ENCODE results near the gene PPDPF. TPM values are rescaled to one million over a fixed set of nuclear protein-coding genes. Genes with fewer than 3 reads are reported as not detected.

The PPDPF gene
- polyA plus RNA-seq, 1 donor from 2014 or later: 95.1 TPM

DNA sequence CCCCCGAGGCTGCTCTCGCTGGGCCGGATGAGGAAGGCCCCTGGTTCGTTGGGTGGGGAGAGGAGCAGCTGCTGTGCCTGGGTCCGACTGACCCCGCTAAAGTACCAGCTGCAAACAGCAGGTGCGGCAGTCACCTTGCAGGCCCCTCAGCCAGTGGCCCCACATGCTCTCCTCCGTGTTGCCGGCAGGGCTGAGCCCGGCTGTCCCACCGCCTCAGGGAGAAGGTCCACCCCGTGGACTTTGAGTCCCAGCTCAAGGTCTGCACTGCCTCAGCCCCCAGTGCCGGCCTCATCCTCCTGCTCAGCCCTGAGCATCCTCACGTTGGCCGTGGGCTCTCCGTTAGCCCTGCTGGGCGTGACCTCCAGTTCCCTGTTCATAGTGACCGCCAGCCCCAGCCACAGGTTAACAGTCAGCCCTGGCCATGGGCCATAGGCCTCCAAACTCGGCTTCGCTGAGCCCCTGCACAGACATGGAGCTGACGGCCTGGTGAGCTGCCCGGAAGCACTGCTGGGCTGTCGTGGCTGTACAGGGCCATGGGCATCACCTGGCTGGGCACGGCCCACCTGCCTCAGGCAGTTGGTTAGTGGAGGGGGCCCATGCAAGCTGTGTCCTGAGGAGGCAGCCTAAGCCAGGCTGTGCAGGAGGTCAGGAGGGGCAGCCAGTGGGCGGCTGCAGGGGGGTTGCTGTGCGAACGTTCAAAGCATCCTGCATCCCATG, 23.8 kb downstream of the PPDPF start:
- H3K79me2 ChIP-seq (replicated peaks; ENCODE audit: insufficient read depth, low read length): no peaks in the 10 kb centered on the region
- no peaks in the 10 kb centered on the region for H3K36me3 ChIP-seq (ENCODE audit: insufficient read depth, low read length)
- H3F3A ChIP-seq (ENCODE audit: insufficient read depth, low read length, poor library complexity, severe bottlenecking): no peaks in the 10 kb centered on the region
- H3K9ac ChIP-seq (ENCODE audit: low read length): no peak overlapping the region
- H3K9me2 ChIP-seq (ENCODE audit: insufficient read depth, low read length): no peaks in the 10 kb centered on the region
- H3K9me3 ChIP-seq (ENCODE audit: low read length): no peaks in the 10 kb centered on the region
- TF ChIP-seq EZH2 (IDR thresholded peaks at IDR 0.05; ENCODE audit: borderline replicate concordance, insufficient read depth, low read length, poor library complexity, severe bottlenecking) (no peak), POLR2AphosphoS5 (IDR thresholded peaks at IDR 0.05) (no peak), TAF1 (IDR thresholded peaks at IDR 0.05; ENCODE audit: low read depth) (no peak), SMC3 (conservative IDR thresholded peaks at IDR 0.05; ENCODE audit: poor library complexity) (no peak), MXI1 (conservative IDR thresholded peaks at IDR 0.05; ENCODE audit: poor library complexity, severe bottlenecking) (no peak), EP300 (conservative IDR thresholded peaks at IDR 0.05; ENCODE audit: poor library complexity, severe bottlenecking) (no peak), RAD21 (conservative IDR thresholded peaks at IDR 0.05) (no peak)
- TF ChIP-seq, protein P1, sequence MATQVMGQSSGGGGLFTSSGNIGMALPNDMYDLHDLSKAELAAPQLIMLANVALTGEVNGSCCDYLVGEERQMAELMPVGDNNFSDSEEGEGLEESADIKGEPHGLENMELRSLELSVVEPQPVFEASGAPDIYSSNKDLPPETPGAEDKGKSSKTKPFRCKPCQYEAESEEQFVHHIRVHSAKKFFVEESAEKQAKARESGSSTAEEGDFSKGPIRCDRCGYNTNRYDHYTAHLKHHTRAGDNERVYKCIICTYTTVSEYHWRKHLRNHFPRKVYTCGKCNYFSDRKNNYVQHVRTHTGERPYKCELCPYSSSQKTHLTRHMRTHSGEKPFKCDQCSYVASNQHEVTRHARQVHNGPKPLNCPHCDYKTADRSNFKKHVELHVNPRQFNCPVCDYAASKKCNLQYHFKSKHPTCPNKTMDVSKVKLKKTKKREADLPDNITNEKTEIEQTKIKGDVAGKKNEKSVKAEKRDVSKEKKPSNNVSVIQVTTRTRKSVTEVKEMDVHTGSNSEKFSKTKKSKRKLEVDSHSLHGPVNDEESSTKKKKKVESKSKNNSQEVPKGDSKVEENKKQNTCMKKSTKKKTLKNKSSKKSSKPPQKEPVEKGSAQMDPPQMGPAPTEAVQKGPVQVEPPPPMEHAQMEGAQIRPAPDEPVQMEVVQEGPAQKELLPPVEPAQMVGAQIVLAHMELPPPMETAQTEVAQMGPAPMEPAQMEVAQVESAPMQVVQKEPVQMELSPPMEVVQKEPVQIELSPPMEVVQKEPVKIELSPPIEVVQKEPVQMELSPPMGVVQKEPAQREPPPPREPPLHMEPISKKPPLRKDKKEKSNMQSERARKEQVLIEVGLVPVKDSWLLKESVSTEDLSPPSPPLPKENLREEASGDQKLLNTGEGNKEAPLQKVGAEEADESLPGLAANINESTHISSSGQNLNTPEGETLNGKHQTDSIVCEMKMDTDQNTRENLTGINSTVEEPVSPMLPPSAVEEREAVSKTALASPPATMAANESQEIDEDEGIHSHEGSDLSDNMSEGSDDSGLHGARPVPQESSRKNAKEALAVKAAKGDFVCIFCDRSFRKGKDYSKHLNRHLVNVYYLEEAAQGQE (IDR thresholded peaks at IDR 0.05; ENCODE audit: borderline replicate concordance): no peak
- TF ChIP-seq, protein P2, sequence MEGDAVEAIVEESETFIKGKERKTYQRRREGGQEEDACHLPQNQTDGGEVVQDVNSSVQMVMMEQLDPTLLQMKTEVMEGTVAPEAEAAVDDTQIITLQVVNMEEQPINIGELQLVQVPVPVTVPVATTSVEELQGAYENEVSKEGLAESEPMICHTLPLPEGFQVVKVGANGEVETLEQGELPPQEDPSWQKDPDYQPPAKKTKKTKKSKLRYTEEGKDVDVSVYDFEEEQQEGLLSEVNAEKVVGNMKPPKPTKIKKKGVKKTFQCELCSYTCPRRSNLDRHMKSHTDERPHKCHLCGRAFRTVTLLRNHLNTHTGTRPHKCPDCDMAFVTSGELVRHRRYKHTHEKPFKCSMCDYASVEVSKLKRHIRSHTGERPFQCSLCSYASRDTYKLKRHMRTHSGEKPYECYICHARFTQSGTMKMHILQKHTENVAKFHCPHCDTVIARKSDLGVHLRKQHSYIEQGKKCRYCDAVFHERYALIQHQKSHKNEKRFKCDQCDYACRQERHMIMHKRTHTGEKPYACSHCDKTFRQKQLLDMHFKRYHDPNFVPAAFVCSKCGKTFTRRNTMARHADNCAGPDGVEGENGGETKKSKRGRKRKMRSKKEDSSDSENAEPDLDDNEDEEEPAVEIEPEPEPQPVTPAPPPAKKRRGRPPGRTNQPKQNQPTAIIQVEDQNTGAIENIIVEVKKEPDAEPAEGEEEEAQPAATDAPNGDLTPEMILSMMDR (IDR thresholded peaks at IDR 0.05; ENCODE audit: poor library complexity, severe bottlenecking): no peak
- no peak overlapping the region for H2AFZ ChIP-seq (ENCODE audit: low read depth, low read length)
- no peaks in the 10 kb centered on the region for H3K27me3 ChIP-seq (ENCODE audit: insufficient read depth, low read depth, low read length)
- H3K4me2 ChIP-seq (ENCODE audit: low read length): no peak overlapping the region
- H3K4me3 ChIP-seq (ENCODE audit: low read length): no peak overlapping the region
- no peaks in the 10 kb centered on the region for H4K20me1 ChIP-seq (ENCODE audit: insufficient read depth)
- no peak overlapping the region for H3K27ac ChIP-seq (ENCODE audit: low read length)

DNA sequence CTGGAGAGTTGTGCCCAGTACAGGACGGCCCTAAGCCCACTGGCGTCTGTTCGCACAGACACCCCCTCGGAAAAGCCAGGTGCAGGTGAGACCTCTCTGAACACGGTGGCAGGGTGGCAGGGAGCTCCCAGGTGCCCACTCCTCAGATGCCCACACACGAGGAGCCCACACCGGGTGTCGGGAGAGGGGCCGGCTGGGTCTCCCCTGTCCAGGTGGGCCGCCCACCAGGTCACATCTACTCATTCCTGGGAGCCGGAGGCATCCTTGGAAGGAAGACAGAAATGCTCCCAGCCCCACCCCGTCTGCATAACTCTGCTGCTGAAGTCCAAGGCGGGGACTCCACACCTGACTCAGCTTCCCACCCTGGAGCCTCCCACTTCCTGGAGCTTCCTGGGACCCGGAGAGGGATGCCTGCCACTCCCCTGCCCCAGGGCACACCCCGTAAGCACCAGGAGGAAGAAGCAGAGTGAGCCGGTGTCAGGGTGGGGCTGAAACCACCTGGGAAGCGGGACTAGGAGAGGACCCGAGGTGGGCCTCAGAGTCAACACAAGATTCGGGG, 24.5 kb downstream of the PPDPF start:
- Histone ChIP-seq H3K79me2 (replicated peaks; ENCODE audit: insufficient read depth, low read length) (no peaks in the 10 kb centered on the region), H3K27ac (ENCODE audit: low read length) (no peak overlapping the region), H3K9me3 (ENCODE audit: low read length) (no peaks in the 10 kb centered on the region), H3K9me2 (ENCODE audit: insufficient read depth, low read length) (no peaks in the 10 kb centered on the region), H3K4me3 (ENCODE audit: low read length) (no peak overlapping the region), H3K27me3 (ENCODE audit: insufficient read depth, low read depth, low read length) (no peaks in the 10 kb centered on the region), H3K36me3 (ENCODE audit: insufficient read depth, low read length) (no peaks in the 10 kb centered on the region), H2AFZ (ENCODE audit: low read depth, low read length) (no peak overlapping the region), H3K4me2 (ENCODE audit: low read length) (no peak overlapping the region), H4K20me1 (ENCODE audit: insufficient read depth) (no peaks in the 10 kb centered on the region), H3K9ac (ENCODE audit: low read length) (no peak overlapping the region), H3F3A (ENCODE audit: insufficient read depth, low read length, poor library complexity, severe bottlenecking) (no peaks in the 10 kb centered on the region)
- TF ChIP-seq, protein P1 (IDR thresholded peaks at IDR 0.05; ENCODE audit: borderline replicate concordance): no peak
- no peak for TF ChIP-seq SMC3 (conservative IDR thresholded peaks at IDR 0.05; ENCODE audit: poor library complexity)
- TF ChIP-seq RAD21 (conservative IDR thresholded peaks at IDR 0.05): no peak
- no peak for TF ChIP-seq EP300 (conservative IDR thresholded peaks at IDR 0.05; ENCODE audit: poor library complexity, severe bottlenecking)
- TF ChIP-seq POLR2AphosphoS5 (IDR thresholded peaks at IDR 0.05): no peak
- TF ChIP-seq TAF1 (IDR thresholded peaks at IDR 0.05; ENCODE audit: low read depth): no peak
- TF ChIP-seq, protein P2 (IDR thresholded peaks at IDR 0.05; ENCODE audit: poor library complexity, severe bottlenecking): no peak
- TF ChIP-seq MXI1 (conservative IDR thresholded peaks at IDR 0.05; ENCODE audit: poor library complexity, severe bottlenecking): no peak
- no peak for TF ChIP-seq EZH2 (IDR thresholded peaks at IDR 0.05; ENCODE audit: borderline replicate concordance, insufficient read depth, low read length, poor library complexity, severe bottlenecking)
